ENCODE results near the gene IL17C.

IL17C gene

GRCh38 chr16:88626646-88627045 lies 11.7 kb upstream of the IL17C start:
- no peaks in the 10 kb centered on the region for H3K79me2 ChIP-seq (ENCODE audit: insufficient read depth, low read length)
- H3K9ac ChIP-seq (ENCODE audit: low read depth, low read length) = no peak overlapping the region
- DNase-seq = no peak
- no peak for TF ChIP-seq EZH2 (IDR thresholded peaks at IDR 0.05; ENCODE audit: borderline replicate concordance, low read depth, low read length, severe bottlenecking)
- TF ChIP-seq, protein P1, sequence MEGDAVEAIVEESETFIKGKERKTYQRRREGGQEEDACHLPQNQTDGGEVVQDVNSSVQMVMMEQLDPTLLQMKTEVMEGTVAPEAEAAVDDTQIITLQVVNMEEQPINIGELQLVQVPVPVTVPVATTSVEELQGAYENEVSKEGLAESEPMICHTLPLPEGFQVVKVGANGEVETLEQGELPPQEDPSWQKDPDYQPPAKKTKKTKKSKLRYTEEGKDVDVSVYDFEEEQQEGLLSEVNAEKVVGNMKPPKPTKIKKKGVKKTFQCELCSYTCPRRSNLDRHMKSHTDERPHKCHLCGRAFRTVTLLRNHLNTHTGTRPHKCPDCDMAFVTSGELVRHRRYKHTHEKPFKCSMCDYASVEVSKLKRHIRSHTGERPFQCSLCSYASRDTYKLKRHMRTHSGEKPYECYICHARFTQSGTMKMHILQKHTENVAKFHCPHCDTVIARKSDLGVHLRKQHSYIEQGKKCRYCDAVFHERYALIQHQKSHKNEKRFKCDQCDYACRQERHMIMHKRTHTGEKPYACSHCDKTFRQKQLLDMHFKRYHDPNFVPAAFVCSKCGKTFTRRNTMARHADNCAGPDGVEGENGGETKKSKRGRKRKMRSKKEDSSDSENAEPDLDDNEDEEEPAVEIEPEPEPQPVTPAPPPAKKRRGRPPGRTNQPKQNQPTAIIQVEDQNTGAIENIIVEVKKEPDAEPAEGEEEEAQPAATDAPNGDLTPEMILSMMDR (IDR thresholded peaks at IDR 0.05; ENCODE audit: borderline replicate concordance, extremely low read depth, low read length, poor library complexity, severe bottlenecking) = no peak
- no peak overlapping the region for H3K27ac ChIP-seq (ENCODE audit: low read length)
- no peaks in the 10 kb centered on the region for H3K9me3 ChIP-seq (ENCODE audit: insufficient read depth, low read length, severe bottlenecking)
- no peaks in the 10 kb centered on the region for H3K27me3 ChIP-seq (ENCODE audit: insufficient read depth, low read length, poor library complexity)
- no peak overlapping the region for H2AFZ ChIP-seq (ENCODE audit: low read depth, low read length)
- ATAC-seq (ENCODE audit: insufficient read depth, low read depth) = no peak
- H3K36me3 ChIP-seq (ENCODE audit: insufficient read depth, low read length) = peaks cover 96% of the 10 kb centered on the region
- H4K20me1 ChIP-seq (ENCODE audit: insufficient read depth, low read length) = peaks cover 35% of the 10 kb centered on the region
- no peaks in the 10 kb centered on the region for H3K4me1 ChIP-seq (ENCODE audit: insufficient read depth, low read length)
- no peak overlapping the region for H3K4me2 ChIP-seq (ENCODE audit: insufficient read depth, low read length)
- no peak overlapping the region for H3K4me3 ChIP-seq (ENCODE audit: low read depth in 1 of 2, low read length in 2 of 2)

GRCh38 chr16:88627531-88628411 lies 10.6 kb upstream of the IL17C start:
- Histone ChIP-seq H3K36me3 (ENCODE audit: insufficient read depth, low read length) (peaks cover 95% of the 10 kb centered on the region), H2AFZ (ENCODE audit: low read depth, low read length) (no peak overlapping the region), H3K79me2 (ENCODE audit: insufficient read depth, low read length) (no peaks in the 10 kb centered on the region), H3K9ac (ENCODE audit: low read depth, low read length) (no peak overlapping the region), H3K4me2 (ENCODE audit: insufficient read depth, low read length) (no peak overlapping the region), H3K4me3 (ENCODE audit: low read depth in 1 of 2, low read length in 2 of 2) (no peak overlapping the region), H3K27ac (ENCODE audit: low read length) (no peak overlapping the region), H3K27me3 (ENCODE audit: insufficient read depth, low read length, poor library complexity) (no peaks in the 10 kb centered on the region), H3K4me1 (ENCODE audit: insufficient read depth, low read length) (no peaks in the 10 kb centered on the region), H4K20me1 (ENCODE audit: insufficient read depth, low read length) (peaks cover 24% of the 10 kb centered on the region), H3K9me3 (ENCODE audit: insufficient read depth, low read length, severe bottlenecking) (no peaks in the 10 kb centered on the region)
- DNase-seq = no peak
- no peak for TF ChIP-seq EZH2 (IDR thresholded peaks at IDR 0.05; ENCODE audit: borderline replicate concordance, low read depth, low read length, severe bottlenecking)
- TF ChIP-seq, protein P1 (IDR thresholded peaks at IDR 0.05; ENCODE audit: borderline replicate concordance, extremely low read depth, low read length, poor library complexity, severe bottlenecking) = peak; percentile 7
- ATAC-seq (ENCODE audit: insufficient read depth, low read depth) = no peak

DNA sequence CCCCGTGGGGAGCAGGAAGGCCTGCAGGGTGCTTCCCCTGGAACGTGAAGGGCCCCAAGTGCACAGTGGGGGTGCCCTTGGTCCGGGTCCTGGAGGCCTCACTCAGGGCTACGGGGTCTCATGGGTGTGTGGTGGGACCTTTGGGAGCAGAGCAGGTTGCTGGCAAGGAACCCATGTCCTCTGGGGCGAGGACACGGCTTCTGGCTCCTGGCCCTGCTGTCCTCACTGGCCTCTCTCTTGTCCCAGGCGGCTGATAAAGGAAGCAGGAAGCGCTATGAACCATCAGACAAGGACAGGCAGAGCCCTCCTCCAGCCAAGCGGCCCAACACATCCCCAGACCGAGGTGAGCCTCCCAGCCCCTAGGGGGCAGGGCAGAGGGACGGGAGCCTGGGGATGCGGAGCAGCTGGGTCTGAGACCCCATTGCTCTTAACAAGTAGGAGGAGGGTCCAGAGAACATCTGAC lies 9.8 kb upstream of the IL17C start:
- H3K4me1 ChIP-seq (ENCODE audit: insufficient read depth, low read length) = no peaks in the 10 kb centered on the region
- no peak overlapping the region for H3K4me2 ChIP-seq (ENCODE audit: insufficient read depth, low read length)
- H3K27me3 ChIP-seq (ENCODE audit: insufficient read depth, low read length, poor library complexity) = no peaks in the 10 kb centered on the region
- H3K79me2 ChIP-seq (ENCODE audit: insufficient read depth, low read length) = no peaks in the 10 kb centered on the region
- H3K9me3 ChIP-seq (ENCODE audit: insufficient read depth, low read length, severe bottlenecking) = no peaks in the 10 kb centered on the region
- H2AFZ ChIP-seq (ENCODE audit: low read depth, low read length) = no peak overlapping the region
- H3K4me3 ChIP-seq (ENCODE audit: low read depth in 1 of 2, low read length in 2 of 2) = no peak overlapping the region
- no peak overlapping the region for H3K27ac ChIP-seq (ENCODE audit: low read length)
- TF ChIP-seq EZH2 (IDR thresholded peaks at IDR 0.05; ENCODE audit: borderline replicate concordance, low read depth, low read length, severe bottlenecking) = no peak
- TF ChIP-seq, protein P1 (IDR thresholded peaks at IDR 0.05; ENCODE audit: borderline replicate concordance, extremely low read depth, low read length, poor library complexity, severe bottlenecking) = peak; percentile 61
- H3K36me3 ChIP-seq (ENCODE audit: insufficient read depth, low read length) = peaks cover 92% of the 10 kb centered on the region
- no peak overlapping the region for H3K9ac ChIP-seq (ENCODE audit: low read depth, low read length)
- H4K20me1 ChIP-seq (ENCODE audit: insufficient read depth, low read length) = peaks cover 21% of the 10 kb centered on the region
- ATAC-seq (ENCODE audit: insufficient read depth, low read depth) = peak; percentile 71
- DNase-seq = peak; percentile 35
